ENCODE data around the gene CHST15. TPM values are rescaled to one million over a fixed set of nuclear protein-coding genes. Genes with fewer than 3 reads are reported as not detected.

CHST15 gene
- total RNA-seq, 1 experiment from 2014 or later, result 26.7 TPM

- H3K36me3 Mint-ChIP-seq (ENCODE audit: insufficient read depth, unreplicated experiment), result no peaks in the 10 kb centered on the region
- ChIA-PET CTCF (no interaction called here), POLR2A (no interaction called here)
- Histone ChIP-seq H3K9me3 (0 out of 2 replicates have a peak, but pooled peaks cover 5% of the 10 kb centered on the region), H3K4me1 (no peaks in the 10 kb centered on the region), H3K27me3 (replicated peaks; ENCODE audit: control insufficient read depth, insufficient read depth, low read length) (no peaks in the 10 kb centered on the region), H3K4me3 (ENCODE audit: low read depth, low read length) (no peak overlapping the region), H3K36me3 (ENCODE audit: control insufficient read depth, insufficient read depth, low read length) (no peaks in the 10 kb centered on the region)
- DNase-seq, result no peak
- H3K9me3 Mint-ChIP-seq (ENCODE audit: unreplicated experiment), result no peaks in the 10 kb centered on the region
- TF ChIP-seq, protein P1, sequence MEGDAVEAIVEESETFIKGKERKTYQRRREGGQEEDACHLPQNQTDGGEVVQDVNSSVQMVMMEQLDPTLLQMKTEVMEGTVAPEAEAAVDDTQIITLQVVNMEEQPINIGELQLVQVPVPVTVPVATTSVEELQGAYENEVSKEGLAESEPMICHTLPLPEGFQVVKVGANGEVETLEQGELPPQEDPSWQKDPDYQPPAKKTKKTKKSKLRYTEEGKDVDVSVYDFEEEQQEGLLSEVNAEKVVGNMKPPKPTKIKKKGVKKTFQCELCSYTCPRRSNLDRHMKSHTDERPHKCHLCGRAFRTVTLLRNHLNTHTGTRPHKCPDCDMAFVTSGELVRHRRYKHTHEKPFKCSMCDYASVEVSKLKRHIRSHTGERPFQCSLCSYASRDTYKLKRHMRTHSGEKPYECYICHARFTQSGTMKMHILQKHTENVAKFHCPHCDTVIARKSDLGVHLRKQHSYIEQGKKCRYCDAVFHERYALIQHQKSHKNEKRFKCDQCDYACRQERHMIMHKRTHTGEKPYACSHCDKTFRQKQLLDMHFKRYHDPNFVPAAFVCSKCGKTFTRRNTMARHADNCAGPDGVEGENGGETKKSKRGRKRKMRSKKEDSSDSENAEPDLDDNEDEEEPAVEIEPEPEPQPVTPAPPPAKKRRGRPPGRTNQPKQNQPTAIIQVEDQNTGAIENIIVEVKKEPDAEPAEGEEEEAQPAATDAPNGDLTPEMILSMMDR (IDR thresholded peaks at IDR 0.05; ENCODE audit: insufficient read depth in 1 of 2, low read depth in 1 of 2, low read length in 1 of 2, severe bottlenecking in 1 of 2, unreplicated experiment in 1 of 2), result no peak
- intact Hi-C loops (cut with micrococcal nuclease; ENCODE audit: unreplicated experiment), result no loop called here
- H3K27ac Mint-ChIP-seq (ENCODE audit: unreplicated experiment), result no peak overlapping the region
- no peaks in the 10 kb centered on the region for H3K4me1 Mint-ChIP-seq (ENCODE audit: low read depth, unreplicated experiment)
- no peak overlapping the region for H3K4me3 Mint-ChIP-seq (ENCODE audit: unreplicated experiment)
- H3K27me3 Mint-ChIP-seq (ENCODE audit: insufficient read depth, unreplicated experiment), result no peaks in the 10 kb centered on the region
- BruUV-seq (replicated peaks), result no TSS peak
Observed at GRCh38 chr10:124100124-124100523, 6.7 kb upstream of the CHST15 start.

DNA sequence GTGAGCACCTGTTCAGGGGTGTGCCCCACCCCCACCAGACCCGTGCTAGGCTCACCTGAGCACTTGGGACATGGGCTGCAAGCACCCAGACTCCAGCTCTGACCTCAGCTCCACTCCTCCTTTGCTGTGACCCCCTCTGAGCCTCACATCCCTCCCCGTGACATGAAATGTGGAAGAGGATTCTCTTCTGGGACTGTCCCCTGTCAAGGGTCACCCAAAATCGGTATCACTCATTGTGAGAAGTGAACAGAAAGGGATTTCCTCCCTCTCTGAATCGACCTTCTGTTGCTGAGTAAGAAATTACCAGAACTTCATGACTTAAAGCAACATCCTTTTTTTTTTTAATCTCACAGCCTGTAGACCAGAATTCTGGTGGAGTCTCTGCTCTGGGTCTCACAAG, 6.2 kb upstream of the CHST15 start:
- BruUV-seq (replicated peaks), result no TSS peak
- no peaks in the 10 kb centered on the region for H3K4me1 ChIP-seq
- CTCF ChIA-PET, result no interaction called here
- Mint-ChIP-seq H3K27ac (ENCODE audit: unreplicated experiment) (no peak overlapping the region), H3K4me3 (ENCODE audit: unreplicated experiment) (no peak overlapping the region), H3K9me3 (ENCODE audit: unreplicated experiment) (no peaks in the 10 kb centered on the region), H3K36me3 (ENCODE audit: insufficient read depth, unreplicated experiment) (no peaks in the 10 kb centered on the region), H3K27me3 (ENCODE audit: insufficient read depth, unreplicated experiment) (no peaks in the 10 kb centered on the region), H3K4me1 (ENCODE audit: low read depth, unreplicated experiment) (no peaks in the 10 kb centered on the region)
- H3K4me3 ChIP-seq (ENCODE audit: low read depth, low read length), result no peak overlapping the region
- intact Hi-C loops (cut with micrococcal nuclease; ENCODE audit: unreplicated experiment), result no loop called here
- POLR2A ChIA-PET, result no interaction called here
- H3K36me3 ChIP-seq (ENCODE audit: control insufficient read depth, insufficient read depth, low read length), result no peaks in the 10 kb centered on the region
- 0 out of 2 replicates have a peak, but pooled peaks cover 5% of the 10 kb centered on the region for H3K9me3 ChIP-seq
- DNase-seq, result no peak
- no peaks in the 10 kb centered on the region for H3K27me3 ChIP-seq (replicated peaks; ENCODE audit: control insufficient read depth, insufficient read depth, low read length)
- TF ChIP-seq, protein P1 (IDR thresholded peaks at IDR 0.05; ENCODE audit: insufficient read depth in 1 of 2, low read depth in 1 of 2, low read length in 1 of 2, severe bottlenecking in 1 of 2, unreplicated experiment in 1 of 2), result no peak

GRCh38 chr10:124098575-124098974, 5.2 kb upstream of the CHST15 start:
- intact Hi-C loops (cut with micrococcal nuclease; ENCODE audit: unreplicated experiment), result no loop called here
- no peaks in the 10 kb centered on the region for H3K27me3 Mint-ChIP-seq (ENCODE audit: insufficient read depth, unreplicated experiment)
- H3K4me1 Mint-ChIP-seq (ENCODE audit: low read depth, unreplicated experiment), result no peaks in the 10 kb centered on the region
- ChIA-PET POLR2A (no interaction called here), CTCF (no interaction called here)
- H3K27me3 ChIP-seq (replicated peaks; ENCODE audit: control insufficient read depth, insufficient read depth, low read length), result no peaks in the 10 kb centered on the region
- no TSS peak for BruUV-seq (replicated peaks)
- peaks cover 3% of the 10 kb centered on the region; the same call in 1 of the 2 replicates for H3K4me1 ChIP-seq
- H3K9me3 ChIP-seq, result 0 out of 2 replicates have a peak, but pooled peaks cover 5% of the 10 kb centered on the region
- H3K36me3 Mint-ChIP-seq (ENCODE audit: insufficient read depth, unreplicated experiment), result no peaks in the 10 kb centered on the region
- H3K4me3 ChIP-seq (ENCODE audit: low read depth, low read length), result no peak overlapping the region
- H3K36me3 ChIP-seq (ENCODE audit: control insufficient read depth, insufficient read depth, low read length), result no peaks in the 10 kb centered on the region
- DNase-seq, result no peak
- H3K9me3 Mint-ChIP-seq (ENCODE audit: unreplicated experiment), result no peaks in the 10 kb centered on the region
- H3K4me3 Mint-ChIP-seq (ENCODE audit: unreplicated experiment), result no peak overlapping the region
- TF ChIP-seq, protein P1 (IDR thresholded peaks at IDR 0.05; ENCODE audit: insufficient read depth in 1 of 2, low read depth in 1 of 2, low read length in 1 of 2, severe bottlenecking in 1 of 2, unreplicated experiment in 1 of 2), result no peak
- no peak overlapping the region for H3K27ac Mint-ChIP-seq (ENCODE audit: unreplicated experiment)

All from Caco-2 (cell line).